ENCODE results near the gene NACC2. TPM values are rescaled to one million over a fixed set of nuclear protein-coding genes. Genes with fewer than 3 reads are reported as not detected.

Gene NACC2
- total and polyA plus RNA-seq, 2 donors (not counting 1 experiment from before 2014, with no cell fraction given) = 0.34 to 1.9 TPM

DNA sequence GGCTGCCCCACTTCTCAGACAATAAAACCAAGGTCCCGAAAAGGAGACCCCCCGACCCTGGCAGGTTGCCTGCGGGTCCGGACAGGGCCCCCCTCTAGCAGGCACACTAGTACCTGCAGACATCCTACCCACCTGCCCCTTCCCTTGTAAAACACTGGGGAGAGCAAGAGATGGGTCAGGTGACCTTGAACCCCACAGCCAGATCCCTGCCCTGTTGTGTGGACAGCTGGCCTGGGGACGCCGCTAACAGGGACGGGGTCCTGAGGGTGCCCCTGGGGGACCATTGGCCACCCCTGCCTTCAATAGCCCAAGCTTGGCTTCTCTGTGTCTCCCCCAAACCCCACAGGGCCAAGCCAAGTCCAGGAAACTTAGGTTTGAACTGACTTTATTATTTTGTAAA, 88.9 kb downstream of the NACC2 start:
- intact Hi-C loops (cut with micrococcal nuclease) = no loop called here
- H2AFZ ChIP-seq (ENCODE audit: insufficient read depth, low read depth, low read length, poor library complexity, severe bottlenecking) = no peak overlapping the region
- 100% methylated on average over 2 of the region's 7 CpGs for WGBS (ENCODE audit: insufficient coverage)
- Mint-ChIP-seq H3K27me3 (no peaks in the 10 kb centered on the region), H3K4me3 (no peak overlapping the region), H3K4me1 (peaks cover 2% of the 10 kb centered on the region), H3K9me3 (ENCODE audit: insufficient read depth) (no peaks in the 10 kb centered on the region), H3K27ac (no peak overlapping the region)
- H3K4me3 ChIP-seq (ENCODE audit: control extremely low read depth in 1 of 5, extremely low read depth in 1 of 5, insufficient read depth in 1 of 5, low read depth in 2 of 5, low read length in 4 of 5) = no peak overlapping the region
- no peak overlapping the region for H3K9ac ChIP-seq (ENCODE audit: low read length)
- no peaks in the 10 kb centered on the region for H3K36me3 ChIP-seq (replicated peaks in 1 of 2; ENCODE audit: control extremely low read depth in 1 of 2, control insufficient read depth in 1 of 2, extremely low read depth in 1 of 2, insufficient read depth in 2 of 2, low read length in 1 of 2)
- H3K79me2 ChIP-seq (ENCODE audit: control insufficient read depth, insufficient read depth, low read length) = no peaks in the 10 kb centered on the region
- no peaks in the 10 kb centered on the region for H3K4me1 ChIP-seq (ENCODE audit: control insufficient read depth in 2 of 2, insufficient read depth in 2 of 2, low read length in 2 of 2)
- H3K9me3 ChIP-seq (ENCODE audit: control extremely low read depth in 1 of 3, control insufficient read depth in 2 of 3, insufficient read depth in 1 of 3, low read length in 2 of 3) = no peaks in the 10 kb centered on the region
- H3K4me2 ChIP-seq (replicated peaks; ENCODE audit: low read depth, low read length, poor library complexity, severe bottlenecking) = no peak overlapping the region
- ChIA-PET CTCF (interaction anchor here (0.6 kb wide), 1 partner anchor 502 kb away, joined by 3 read pairs; no protein-coding TSS in a partner anchor), POLR2A (no interaction called here)
- no peak for DNase-seq
- H3K27me3 ChIP-seq (replicated peaks in 1 of 4; ENCODE audit: control extremely low read depth in 1 of 4, control insufficient read depth in 3 of 4, insufficient read depth in 4 of 4, low read length in 3 of 4) = peaks cover 0 to 5% (median 0%) of the 10 kb centered on the region in 4 experiments
- no peak for ATAC-seq (ENCODE audit: low read depth)
- no peak overlapping the region for H3K27ac ChIP-seq (ENCODE audit: low read length in 2 of 2)
- H4K20me1 ChIP-seq (ENCODE audit: control insufficient read depth, insufficient read depth, low read length, poor library complexity, severe bottlenecking) = no peaks in the 10 kb centered on the region
- TF ChIP-seq CTCF (IDR thresholded peaks at IDR 0.05) = no peak
- TF ChIP-seq EZH2 (IDR thresholded peaks at IDR 0.05; ENCODE audit: borderline replicate concordance, insufficient read depth, low read depth, low read length, poor library complexity, severe bottlenecking) = no peak

DNA sequence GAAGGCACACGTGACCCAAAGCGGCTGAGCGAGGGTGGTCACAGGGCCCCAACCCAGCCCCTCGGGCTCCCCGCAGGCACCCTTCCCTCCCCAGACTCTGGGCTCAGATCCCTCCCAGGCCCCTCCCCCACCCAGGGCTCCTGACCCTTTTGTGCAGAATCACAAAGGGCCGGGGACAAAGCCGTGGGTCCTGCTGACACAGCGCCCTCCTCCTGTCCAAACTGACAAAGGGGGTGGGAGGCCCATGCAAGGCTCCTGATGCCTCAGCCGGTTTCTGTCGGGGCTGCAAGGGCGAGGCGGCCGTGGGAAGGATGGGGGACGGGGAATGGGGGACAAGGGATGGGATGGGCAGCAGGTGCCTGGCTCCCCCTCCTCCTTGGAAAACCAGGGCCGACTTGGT, 90.4 kb downstream of the NACC2 start:
- H3K9ac ChIP-seq (ENCODE audit: low read length) = no peak overlapping the region

More for the DNA sequence above, 90.4 kb downstream of the NACC2 start:
- DNase-seq = no peak
- ATAC-seq (ENCODE audit: low read depth) = no peak
- TF ChIP-seq EZH2 (IDR thresholded peaks at IDR 0.05; ENCODE audit: borderline replicate concordance, insufficient read depth, low read depth, low read length, poor library complexity, severe bottlenecking) = no peak
- TF ChIP-seq CTCF (IDR thresholded peaks at IDR 0.05) = no peak
- Histone ChIP-seq H3K9me3 (ENCODE audit: control extremely low read depth in 1 of 3, control insufficient read depth in 2 of 3, insufficient read depth in 1 of 3, low read length in 2 of 3) (no peaks in the 10 kb centered on the region), H3K4me1 (ENCODE audit: control insufficient read depth in 2 of 2, insufficient read depth in 2 of 2, low read length in 2 of 2) (no peaks in the 10 kb centered on the region), H2AFZ (ENCODE audit: insufficient read depth, low read depth, low read length, poor library complexity, severe bottlenecking) (no peak overlapping the region), H3K4me2 (replicated peaks; ENCODE audit: low read depth, low read length, poor library complexity, severe bottlenecking) (no peak overlapping the region), H3K36me3 (replicated peaks in 1 of 2; ENCODE audit: control extremely low read depth in 1 of 2, control insufficient read depth in 1 of 2, extremely low read depth in 1 of 2, insufficient read depth in 2 of 2, low read length in 1 of 2) (no peaks in the 10 kb centered on the region), H4K20me1 (ENCODE audit: control insufficient read depth, insufficient read depth, low read length, poor library complexity, severe bottlenecking) (no peaks in the 10 kb centered on the region), H3K27me3 (replicated peaks in 1 of 4; ENCODE audit: control extremely low read depth in 1 of 4, control insufficient read depth in 3 of 4, insufficient read depth in 4 of 4, low read length in 3 of 4) (peaks cover 0 to 5% (median 0%) of the 10 kb centered on the region in 4 experiments), H3K4me3 (ENCODE audit: control extremely low read depth in 1 of 5, extremely low read depth in 1 of 5, insufficient read depth in 1 of 5, low read depth in 2 of 5, low read length in 4 of 5) (no peak overlapping the region), H3K27ac (ENCODE audit: low read length in 2 of 2) (no peak overlapping the region), H3K79me2 (ENCODE audit: control insufficient read depth, insufficient read depth, low read length) (no peaks in the 10 kb centered on the region)
- intact Hi-C loops (cut with micrococcal nuclease) = no loop called here
- Mint-ChIP-seq H3K27ac (no peak overlapping the region), H3K4me1 (peaks cover 2% of the 10 kb centered on the region), H3K27me3 (no peaks in the 10 kb centered on the region), H3K4me3 (no peak overlapping the region), H3K9me3 (ENCODE audit: insufficient read depth) (no peaks in the 10 kb centered on the region)
- POLR2A ChIA-PET = no interaction called here
- 87% methylated on average over 13 of the region's 15 CpGs for WGBS (ENCODE audit: insufficient coverage)
- CTCF ChIA-PET = no interaction called here
